ENCODE data around the gene CAPN12. TPM values are rescaled to one million over a fixed set of nuclear protein-coding genes. Genes with fewer than 3 reads are reported as not detected.

The CAPN12 gene
- polyA plus RNA-seq, 3 donors, result 9.1 to 14.0 (median 12.9) TPM

- DNase-seq, result no peak
Measured at GRCh38 chr19:38740932-38741331, 3.3 kb downstream of the CAPN12 start.

- no peak for DNase-seq
Measured at GRCh38 chr19:38740257-38740592, 4.0 kb downstream of the CAPN12 start.

GRCh38 chr19:38739440-38740256 is 4.6 kb downstream of the CAPN12 start:
- DNase-seq, result no peak

GRCh38 chr19:38737921-38738737 is 6.1 kb downstream of the CAPN12 start:
- DNase-seq, result no peak

GRCh38 chr19:38737281-38737865 is 6.9 kb downstream of the CAPN12 start:
- DNase-seq, result no peak

- DNase-seq, result no peak
Measured at GRCh38 chr19:38736413-38737280, 7.6 kb downstream of the CAPN12 start.

- DNase-seq, result no peak
Measured at GRCh38 chr19:38736036-38736412, 8.2 kb downstream of the CAPN12 start.

GRCh38 chr19:38735257-38735686 is 9.0 kb downstream of the CAPN12 start:
- DNase-seq, result no peak

GRCh38 chr19:38734426-38735256 is 9.6 kb downstream of the CAPN12 start:
- no peak for DNase-seq

GRCh38 chr19:38734176-38734425 is 10.2 kb downstream of the CAPN12 start:
- DNase-seq, result no peak

- DNase-seq, result no peak
Measured at GRCh38 chr19:38733493-38734175, 10.6 kb downstream of the CAPN12 start.

- no peak for DNase-seq
Measured at GRCh38 chr19:38733241-38733492, 11.1 kb downstream of the CAPN12 start.

- DNase-seq, result no peak
Measured at GRCh38 chr19:38731654-38732301, 12.5 kb downstream of the CAPN12 start.

- no peak for DNase-seq
Measured at GRCh38 chr19:38730731-38731589, 13.3 kb downstream of the CAPN12 start.

GRCh38 chr19:38730470-38730730 is 13.9 kb downstream of the CAPN12 start:
- DNase-seq, result no peak

GRCh38 chr19:38729653-38730469 is 14.4 kb downstream of the CAPN12 start:
- DNase-seq, result no peak

- DNase-seq, result no peak
Measured at GRCh38 chr19:38728752-38729541, 15.3 kb downstream of the CAPN12 start.

Data from renal pelvis (tissue), 4 donors.